HG02678 (cell line): ENCODE measurements around the gene SORCS1.
"Not testable (repeated sequence)": the region's sequence is repeated elsewhere in the genome, so short reads cannot be mapped to it uniquely, and the experiment has no call there.

Experiments used
- ATAC-seq: cut with Tn5 transposase; IDR thresholded peaks from one replicate; pipeline ENCODE4 v1.9.1; 2021; ENCODE audit warnings: mild to moderate bottlenecking, moderate library complexity; ENCODE audit not compliant: unreplicated experiment

The SORCS1 gene

DNA sequence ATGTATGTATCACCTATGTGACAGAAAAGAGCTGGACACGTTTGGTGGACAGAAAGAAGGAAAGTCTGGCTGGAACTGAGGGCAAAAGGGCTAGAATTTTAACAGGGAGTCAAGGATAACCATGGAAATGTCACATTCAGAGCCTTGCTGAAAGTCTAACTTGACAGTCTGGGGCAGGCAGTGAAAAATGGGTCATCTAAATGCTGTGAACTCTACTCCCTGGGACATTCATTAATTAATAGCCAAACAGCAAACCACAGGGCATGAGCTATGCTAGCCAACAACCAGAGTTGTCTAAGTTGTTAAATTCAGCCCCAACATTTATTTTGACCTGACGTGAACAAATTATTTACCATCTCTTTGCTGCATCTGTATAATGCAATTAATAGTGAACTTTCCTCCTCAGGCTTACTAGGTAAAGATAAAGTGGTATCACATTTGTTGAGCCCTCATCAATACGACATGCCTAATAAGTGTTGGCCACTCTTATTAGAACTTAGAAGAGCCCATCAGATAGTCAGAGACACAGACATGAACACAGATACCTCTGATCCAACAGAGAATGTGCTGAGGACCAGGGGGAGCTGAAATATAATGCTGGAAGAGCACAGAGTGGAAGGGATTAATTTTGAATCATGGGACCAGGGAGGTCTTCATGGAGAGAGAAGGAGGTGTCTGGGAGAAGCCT, 109.9 kb downstream of the SORCS1 start:
- ATAC-seq: no peak

DNA sequence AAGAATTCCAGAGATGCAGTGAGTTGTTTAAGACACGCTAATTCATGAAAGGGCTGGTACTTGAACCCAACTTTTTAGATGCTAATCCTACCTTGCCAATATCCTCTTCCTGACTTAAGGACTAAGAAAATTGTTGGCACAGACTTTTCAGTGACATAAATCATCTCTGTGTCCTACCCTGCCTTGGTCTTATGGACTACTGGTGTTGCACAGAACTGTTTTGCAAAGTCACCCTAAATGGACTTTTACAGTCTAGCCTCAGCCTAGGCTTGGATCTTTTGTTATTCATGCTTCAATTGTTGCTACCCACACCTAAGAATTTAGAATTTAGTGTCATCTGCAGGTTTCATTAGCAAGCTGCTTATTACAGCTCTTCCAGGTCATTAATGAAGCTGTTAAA, 112.7 kb downstream of the SORCS1 start:
- ATAC-seq: no peak

DNA sequence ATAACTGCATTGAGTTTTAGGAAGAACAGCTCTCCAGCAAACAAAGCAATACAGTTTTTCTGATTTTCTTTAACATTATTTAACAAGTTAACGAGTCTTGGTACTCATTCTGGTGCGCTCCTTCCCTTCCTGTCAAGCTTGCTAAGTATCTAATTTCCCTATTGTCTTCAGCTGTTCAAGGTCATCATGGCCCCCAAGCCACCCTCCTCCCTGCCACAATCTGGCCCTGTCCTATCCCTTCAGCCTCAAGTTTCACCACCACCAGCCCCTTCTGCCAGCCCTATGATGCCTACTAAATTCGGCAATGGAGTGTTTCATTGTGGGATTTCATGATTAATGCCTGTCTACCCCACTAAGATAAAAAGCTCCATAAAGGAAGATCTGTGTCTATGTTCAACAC, 121.0 kb downstream of the SORCS1 start:
- ATAC-seq: no peak

DNA sequence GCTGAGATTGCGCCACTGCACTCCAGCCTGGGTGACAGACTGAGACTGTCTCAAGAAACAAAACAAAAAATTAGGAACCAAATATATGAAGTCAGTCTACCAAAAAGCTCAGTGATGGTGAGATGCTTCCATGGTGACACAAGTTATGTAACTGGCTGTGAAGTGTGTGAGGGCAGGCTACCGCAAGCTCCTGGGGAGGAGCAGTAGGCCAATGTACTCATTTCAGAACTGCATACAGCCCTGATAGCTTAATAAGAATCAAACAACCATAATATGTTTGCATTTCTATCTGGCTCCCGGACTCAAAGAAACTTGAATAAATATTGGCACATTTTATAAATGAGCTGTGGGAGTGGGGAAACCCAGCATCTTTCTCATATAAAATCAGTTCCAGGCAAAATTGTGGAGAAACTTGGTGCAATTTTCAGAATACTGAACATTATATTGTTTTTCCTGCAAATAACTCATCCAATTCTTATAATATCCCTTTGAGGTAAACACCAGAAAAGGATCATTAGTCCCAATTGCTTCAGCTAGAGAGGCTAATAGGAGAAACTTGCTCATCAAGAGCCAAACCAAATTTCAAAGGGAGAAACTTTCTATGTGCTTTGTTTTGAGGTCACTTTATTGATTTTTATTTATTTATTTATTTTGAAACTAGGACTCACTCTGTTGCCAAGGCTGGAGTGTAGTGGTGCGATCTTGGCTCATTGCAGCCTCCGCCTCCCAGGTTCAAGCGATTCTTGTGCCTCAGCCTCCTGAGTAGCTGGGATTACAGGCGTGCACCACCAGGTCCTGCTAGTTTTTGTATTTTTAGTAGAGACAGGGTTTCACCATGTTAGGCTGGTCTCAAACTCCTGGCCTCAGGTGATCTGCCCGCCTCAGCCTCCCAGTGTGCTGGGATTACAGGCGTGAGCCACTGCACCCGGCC, 127.0 kb downstream of the SORCS1 start:
- ATAC-seq: no peak

DNA sequence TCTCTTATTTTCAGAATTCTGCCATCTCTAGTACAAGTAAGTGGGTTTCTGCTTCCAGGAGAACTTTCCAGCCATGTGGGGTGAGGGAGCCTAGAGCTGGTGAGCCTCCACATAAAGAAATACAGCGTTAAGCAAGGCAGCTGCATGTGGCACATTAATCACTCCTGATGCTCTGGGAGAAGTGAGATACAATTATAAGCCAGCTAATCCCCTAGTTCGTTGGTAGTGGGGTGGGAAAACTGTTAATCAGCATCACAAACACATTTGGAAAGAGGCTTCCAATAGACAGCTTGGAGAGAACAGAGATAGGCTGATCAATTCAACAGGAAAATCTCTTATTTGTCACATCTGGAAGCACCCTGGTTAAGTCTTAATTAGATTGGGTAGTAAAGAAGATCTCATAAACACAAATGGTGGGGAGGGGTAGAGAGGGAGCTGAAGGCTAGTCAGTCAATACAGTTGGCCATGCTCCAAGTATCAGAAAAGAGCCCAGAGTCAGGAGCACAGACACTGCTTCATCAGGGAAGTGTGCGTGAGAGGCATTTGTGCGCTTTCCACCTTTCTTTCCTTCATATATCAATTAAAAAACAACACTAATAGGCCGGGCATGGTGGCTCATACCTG, 130.6 kb downstream of the SORCS1 start:
- no peak for ATAC-seq

DNA sequence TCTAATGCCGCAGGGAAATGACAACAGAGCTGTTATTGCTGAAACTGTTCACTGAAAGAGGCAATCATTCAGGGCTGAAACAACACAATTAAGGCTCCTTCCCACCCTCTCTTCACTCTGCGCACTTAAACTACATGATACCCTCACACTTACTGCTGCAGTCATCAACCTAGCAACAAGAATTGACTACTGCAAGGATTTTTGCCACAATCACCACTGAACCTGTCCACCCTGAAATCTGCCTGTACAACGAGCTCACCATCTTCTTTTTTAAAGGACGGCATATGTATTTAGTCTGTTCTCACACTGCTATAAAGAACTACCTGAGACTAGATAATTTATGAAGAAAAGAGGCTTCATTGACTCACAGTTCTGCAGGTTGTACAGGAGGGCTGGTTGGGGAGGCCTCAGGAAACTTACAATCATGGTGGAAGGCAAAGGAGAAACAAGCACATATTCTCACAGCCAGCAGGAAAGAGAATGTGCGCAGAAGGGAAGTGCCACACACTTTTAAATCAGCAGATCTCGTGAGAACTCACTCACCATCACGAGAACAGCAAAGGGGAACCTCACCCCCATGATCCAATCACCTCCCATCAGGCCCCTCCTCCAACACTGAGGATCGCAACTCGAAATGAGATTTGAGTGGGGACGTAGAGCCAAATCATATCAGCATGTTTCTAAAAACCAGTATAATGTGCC, 131.7 kb downstream of the SORCS1 start:
- no peak for ATAC-seq

DNA sequence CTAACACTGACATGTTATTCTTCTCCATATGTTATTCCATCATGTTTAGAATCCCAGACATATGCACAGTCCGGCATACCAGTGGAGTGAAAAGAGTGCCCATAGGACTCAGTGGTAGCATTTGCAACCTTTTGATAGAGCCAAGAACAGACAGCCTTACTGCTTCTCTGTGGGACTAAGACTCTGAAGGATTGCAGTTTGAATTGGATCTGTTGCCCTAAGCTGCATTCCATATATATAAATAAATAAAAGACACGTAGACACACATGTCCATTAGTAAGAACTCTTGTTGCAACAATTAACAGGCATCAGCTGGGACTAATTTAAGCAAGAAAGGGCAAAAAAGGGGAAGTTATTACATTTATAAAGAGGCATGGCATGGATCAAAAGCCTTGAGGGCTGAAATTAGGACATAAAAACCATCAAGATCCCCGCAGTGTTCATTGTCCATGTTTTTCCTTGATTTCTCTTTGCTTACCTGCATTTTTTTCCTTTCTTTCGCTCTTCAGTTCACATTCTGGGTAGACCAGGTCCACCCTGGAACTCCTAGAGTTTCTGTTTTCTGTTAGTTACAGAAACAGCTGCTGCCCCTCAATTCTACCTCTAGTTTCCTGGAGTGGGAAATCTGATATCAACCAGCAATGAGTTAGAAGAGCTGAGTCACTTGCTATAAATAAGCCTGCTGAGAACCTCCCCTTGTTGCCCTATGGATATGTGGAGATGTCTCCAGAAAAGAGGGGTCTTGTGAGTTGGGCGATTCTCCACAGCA, 132.4 kb downstream of the SORCS1 start:
- no peak for ATAC-seq

DNA sequence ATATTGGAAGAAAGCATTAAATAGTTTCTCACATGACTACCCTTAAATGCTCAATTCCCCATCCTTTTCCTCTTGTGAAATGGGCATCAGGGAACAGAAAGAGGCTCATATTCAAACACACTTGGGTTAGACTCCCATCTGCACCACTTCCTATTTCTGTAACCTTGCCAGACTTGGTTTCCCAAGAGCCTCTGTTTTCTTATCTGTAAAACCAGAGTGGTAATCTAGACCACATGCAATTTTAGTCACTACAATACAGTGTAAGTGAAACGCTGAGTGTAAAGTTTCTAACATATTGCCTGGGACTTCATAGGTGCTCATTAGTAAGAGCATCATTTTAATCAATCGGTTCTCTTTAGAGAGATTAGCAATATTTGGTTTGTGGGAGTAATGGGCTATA, 136.3 kb downstream of the SORCS1 start:
- no peak for ATAC-seq

DNA sequence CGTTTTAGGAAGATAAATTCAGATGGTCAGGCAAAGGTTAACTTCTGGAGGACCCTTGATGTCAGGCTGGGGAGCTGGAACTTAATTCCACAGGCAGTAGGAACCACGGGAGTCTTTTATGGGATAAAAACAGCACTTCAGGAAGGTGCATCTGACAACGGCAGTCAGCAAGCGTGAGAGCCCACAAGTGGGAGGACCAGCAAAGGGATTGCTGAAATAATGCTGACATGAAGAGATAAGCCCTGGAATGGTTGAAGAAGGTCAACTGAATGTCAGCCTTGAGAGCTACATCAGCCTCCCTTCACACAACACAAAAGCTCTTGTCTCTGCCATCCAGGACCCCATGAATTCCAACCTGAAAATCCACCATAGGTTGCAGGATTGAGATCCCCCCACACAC, 138.8 kb downstream of the SORCS1 start:
- no peak for ATAC-seq

DNA sequence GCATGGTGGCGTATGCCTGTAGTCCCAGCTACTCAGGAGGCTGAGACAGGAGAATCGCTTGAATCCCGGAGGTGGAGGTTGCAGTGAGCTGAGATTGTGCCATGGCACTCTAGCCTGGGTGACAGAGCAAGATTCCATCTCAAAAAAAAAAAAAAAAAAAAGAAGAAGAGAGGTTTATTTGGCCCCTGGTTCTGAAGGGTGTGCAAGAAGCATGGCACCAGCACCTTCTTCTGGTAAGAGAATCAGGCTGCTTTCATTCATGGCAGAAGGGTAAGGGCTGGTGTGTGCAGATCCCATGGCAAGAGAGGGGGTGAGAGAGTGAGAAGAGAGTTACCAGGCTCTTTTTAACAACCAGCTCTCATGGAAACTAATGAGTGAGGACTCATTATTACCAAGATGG, 140.5 kb downstream of the SORCS1 start:
- not testable (repeated sequence) for ATAC-seq

DNA sequence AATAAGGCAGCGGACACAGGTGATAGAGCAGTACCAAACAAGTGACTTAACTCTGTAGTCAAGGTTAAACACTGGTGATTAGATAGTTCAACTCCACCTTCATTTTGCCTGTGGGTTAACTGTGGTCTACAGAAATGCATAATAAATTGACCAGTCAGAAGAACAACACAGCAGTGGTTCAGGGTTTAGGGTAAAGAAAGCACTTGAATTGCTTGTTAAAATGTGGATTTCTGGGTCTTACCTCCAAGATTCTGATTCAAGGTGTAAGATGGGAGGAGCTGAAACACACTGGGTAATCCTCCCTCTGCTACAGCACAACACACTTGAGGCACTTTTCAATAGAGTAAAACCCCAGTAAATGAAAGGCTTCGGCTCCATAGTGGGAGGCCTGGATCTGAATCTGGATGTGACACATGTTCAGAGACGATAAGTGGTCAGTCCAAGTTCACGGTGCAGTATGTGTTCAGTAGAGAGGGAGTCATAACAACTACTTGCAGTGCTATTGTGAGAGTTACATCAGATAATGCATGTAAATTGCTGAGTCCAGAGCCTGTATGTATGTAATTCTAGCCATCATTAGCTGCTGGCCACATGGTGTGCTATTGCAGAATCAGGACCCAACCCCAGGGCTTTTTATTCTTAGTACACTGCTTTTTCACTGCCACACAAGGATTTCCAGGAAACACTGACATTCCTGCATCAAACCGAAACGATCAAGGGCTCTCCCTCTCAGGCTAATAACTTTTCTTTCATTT, 141.7 kb downstream of the SORCS1 start:
- no peak for ATAC-seq

DNA sequence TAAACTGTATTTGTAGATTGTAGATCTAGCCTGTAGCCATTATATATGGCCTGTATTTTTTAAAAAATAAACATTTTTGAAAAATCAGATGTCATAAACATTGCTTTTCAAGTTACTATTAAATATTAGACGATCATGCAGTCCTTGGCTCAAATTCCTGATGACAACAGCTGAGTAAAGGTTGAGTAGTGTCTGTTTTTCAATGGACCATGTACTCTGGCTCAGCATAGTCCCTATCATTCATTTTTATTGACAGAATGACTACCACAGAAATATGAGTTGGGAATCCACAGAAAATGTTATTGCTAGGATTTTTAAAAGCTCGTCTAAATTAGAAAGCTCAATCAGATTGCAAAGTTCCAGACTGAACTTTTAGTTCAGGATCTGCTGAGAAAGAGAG, 145.4 kb downstream of the SORCS1 start:
- no peak for ATAC-seq

DNA sequence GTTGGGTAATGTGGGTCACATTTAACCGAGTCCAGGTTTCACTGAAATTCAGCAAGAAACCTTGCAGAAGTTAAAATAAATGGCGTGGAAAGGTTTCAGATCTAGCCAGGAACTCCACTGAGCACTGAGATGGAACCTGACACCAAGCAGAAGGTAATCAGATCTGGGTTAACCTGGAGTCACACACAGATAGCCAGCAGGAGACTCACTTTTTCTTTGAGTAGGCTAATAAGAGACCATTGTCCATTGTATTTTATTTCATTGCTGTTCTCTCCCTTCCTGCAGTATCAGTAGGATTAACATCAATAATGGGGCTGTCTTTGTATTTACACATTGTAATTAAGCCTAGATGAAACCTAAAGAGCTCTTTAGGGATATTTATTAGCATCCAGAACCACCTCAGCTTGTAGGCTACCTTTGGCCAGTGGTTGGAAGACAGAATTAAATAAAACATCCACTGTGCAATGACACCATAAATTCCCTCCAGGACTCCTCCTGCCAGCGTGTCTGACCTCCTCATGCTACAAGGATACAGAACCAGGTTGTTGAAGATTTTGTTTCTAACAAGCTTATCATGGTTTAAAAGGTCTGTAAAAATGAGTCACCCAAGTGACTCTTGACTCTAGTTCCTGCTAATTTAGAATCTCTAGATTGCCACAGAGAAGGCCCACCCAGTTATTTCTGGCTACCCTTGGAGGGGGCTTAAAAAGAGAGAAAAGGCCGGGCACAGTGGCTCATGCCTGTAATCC, 151.1 kb downstream of the SORCS1 start:
- ATAC-seq: no peak

DNA sequence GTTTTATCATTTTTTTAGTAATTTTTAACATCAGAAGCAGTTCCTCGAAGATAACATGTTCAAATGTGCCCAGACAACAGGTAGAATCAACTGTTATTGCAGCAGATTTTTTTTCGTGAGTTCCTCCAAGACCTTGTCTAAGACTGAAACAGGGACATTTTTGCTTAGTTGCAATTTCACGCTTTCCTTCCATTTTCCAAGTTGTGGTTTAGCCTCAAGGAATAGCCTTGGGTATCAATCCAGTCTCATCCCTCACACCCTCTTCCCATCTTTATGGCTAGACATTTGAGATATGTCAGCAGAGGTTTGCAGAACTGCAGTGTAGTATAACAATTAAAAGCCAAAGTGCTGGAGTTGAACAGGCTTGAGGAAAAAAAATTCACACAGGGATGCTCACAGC, 152.5 kb downstream of the SORCS1 start:
- ATAC-seq: no peak

DNA sequence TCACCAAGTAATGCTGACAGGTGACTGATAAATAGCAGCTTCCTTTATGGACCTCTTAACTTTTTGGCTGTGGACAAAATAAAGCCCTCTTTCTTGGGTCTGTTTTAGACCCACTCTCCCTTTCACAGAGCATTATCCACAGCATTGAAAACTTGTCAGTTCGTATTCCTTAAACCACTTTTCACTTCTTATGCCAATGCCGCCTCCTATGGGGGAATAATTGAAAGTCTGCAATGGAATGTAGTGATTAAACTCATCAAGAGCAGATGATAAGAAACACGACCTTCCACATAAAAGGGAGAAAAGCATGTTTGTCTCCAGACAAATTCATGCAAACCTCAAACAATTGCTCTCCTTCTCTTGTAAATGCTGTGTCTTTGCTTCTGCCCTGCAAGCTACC, 153.4 kb downstream of the SORCS1 start:
- ATAC-seq: no peak

DNA sequence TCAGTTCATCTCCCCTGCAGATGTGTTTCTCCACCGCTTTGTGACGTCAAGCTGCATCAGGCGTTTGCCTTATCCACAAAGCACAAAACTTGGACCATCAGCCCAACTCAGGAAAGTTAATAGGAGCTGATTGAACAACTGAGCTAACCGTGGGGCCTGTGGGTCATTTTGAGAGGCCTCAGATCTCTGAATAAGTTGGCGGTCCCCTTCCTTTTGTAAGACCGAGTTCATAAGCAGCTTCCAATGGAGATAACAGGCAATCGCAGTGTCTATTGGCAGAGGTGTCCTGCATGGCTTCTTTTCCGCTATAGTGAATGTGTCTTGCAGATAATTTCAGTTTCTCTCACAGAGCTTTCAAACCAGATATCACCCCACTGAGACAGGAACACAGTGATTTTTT, 154.0 kb downstream of the SORCS1 start:
- no peak for ATAC-seq

DNA sequence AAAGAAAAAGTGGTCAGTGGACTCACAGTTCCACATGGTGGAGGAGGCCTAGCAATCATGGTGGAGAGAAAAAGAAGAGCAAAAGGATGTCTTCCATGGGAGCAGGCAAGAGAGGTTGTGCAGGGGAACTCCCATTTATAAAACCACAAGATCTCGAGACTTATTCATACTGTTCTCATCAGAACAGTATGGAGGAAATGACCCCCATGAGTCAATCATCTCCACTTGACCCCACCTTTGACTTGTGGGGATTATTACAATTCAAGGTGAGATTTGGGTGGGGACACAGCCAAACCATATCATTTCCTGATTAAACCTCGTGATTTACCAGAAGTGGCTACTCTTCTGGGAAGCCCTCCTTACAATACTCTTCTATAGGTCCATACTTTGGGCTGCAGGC, 160.1 kb downstream of the SORCS1 start:
- no peak for ATAC-seq

DNA sequence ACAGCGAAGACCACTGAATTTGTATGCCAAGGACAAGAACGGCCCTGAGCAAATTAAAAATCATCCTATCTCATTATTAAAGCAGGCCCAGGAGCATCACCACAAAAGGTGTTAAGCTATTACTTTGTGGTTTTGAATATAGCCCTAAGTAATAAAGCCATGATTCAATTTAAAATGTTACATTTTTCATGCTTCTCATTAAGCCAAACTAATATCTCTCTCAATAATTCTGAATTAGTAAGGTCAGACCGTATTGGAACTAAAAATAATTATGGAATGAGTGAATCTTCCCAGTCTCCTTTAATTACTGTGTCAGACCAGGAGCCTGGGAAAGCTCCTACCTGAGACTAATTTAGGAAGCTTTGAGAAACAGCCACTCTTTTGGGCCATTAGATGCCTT, 162.4 kb downstream of the SORCS1 start:
- ATAC-seq: no peak

DNA sequence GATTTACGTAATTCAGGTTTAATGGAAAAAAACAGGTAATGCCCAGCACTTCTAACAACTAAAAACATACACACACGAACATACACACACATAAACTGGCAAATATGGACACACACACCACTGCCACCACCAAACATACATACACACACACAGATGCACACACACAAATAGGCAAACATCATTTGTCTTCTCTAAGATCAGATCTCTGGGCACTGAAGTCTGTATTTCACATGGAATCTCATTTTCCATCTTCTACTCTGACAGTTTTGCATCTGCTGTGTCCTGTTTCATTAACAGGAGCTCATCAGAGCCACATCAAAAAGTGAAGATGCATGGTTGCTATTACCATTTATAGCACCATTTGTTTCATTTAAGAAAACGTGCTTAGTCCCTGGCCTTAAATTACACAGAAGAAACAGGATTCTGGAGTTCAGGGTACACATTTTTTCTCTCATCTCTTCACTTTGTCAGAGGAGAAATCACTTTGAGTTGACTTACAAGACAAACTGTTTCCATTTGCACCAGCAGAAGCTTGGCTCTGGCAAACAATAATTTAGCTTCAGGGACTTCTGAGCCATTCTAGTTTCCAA, 165.3 kb downstream of the SORCS1 start:
- no peak for ATAC-seq
